K562 (cell line): ENCODE data around the gene MARCHF11. TPM values are rescaled to one million over a fixed set of nuclear protein-coding genes. Genes with fewer than 3 reads are reported as not detected.

Experiments
- ATAC-seq: fragments of 200-7000 bp; cut with Tn5 transposase; 3 replicates; pipeline ENCODE4 v1.9.1; 2020; ENCODE audit warnings: moderate library complexity
- BruUV-seq: library from RNA; stranded (reverse); fragments of 400-500 nt; replicated peaks from 2 replicates; lab custom pipeline; 2021; lab: Mats Ljungman, UMichigan
- CTCF ChIA-PET: fragments of 300-600 bp; formaldehyde crosslinking; extraction: SDS; loops from one replicate; lab custom pipeline; 2021; ENCODE audit warnings: low intra/inter-chr PET ratio; lab: Yijun Ruan, JAX
- POLR2A ChIA-PET: fragments of 300-600, 350-650 bp; sonication (Branson Sonifier 250); formaldehyde crosslinking; extraction: SDS; loops from one replicate; lab custom pipeline; 2021; ENCODE audit warnings: antibody characterized with exemption, inconsistent platforms; lab: Yijun Ruan, JAX
- DNase-seq, 4 experiments: peaks; one replicate each; pipeline versions ENCODE4 v3.0.0 to v3.0.0-alpha.2; 2011 to 2018; ENCODE audit warnings: low spot score in 3 of 4, mixed read lengths in 3 of 4; ENCODE audit errors: extremely low read depth in 1 of 4
- FAIRE-seq: peaks from 2 replicates; lab custom pipeline; 2011; peaks lifted over from hg19 to GRCh38; lab: Jason Lieb, UNC
- H2AFZ ChIP-seq: 2 replicates; pipeline ENCODE4 v1.6.0; 2011; ENCODE audit warnings: low read depth, low read length, control low read depth, inconsistent platforms
- H3K27ac ChIP-seq: fragments of 200-600 bp; 3 replicates; pipeline ENCODE4 v1.8.0; 2011; ENCODE audit warnings: low read depth, mild to moderate bottlenecking, control low read depth, inconsistent platforms, low read length, moderate library complexity, mixed read lengths; ENCODE audit errors: extremely low read depth
- H3K27me3 ChIP-seq, 2 experiments: fragments of 300-600 bp in 1 of 2; 2 replicates in 1 of 2; 3 replicates in 1 of 2; pipeline versions ENCODE4 v1.6.0 to v1.8.0; 2011; ENCODE audit warnings: inconsistent platforms in 2 of 2, low read length in 2 of 2, mild to moderate bottlenecking in 1 of 2, mixed read lengths in 1 of 2, moderate library complexity in 1 of 2; ENCODE audit not compliant: control insufficient read depth in 2 of 2, insufficient read depth in 2 of 2
- H3K36me3 ChIP-seq: fragments of 300-600 bp; 3 replicates; pipeline ENCODE4 v1.8.0; 2011; ENCODE audit warnings: mild to moderate bottlenecking, low read length, inconsistent platforms; ENCODE audit not compliant: control insufficient read depth, insufficient read depth
- H3K4me1 ChIP-seq, 2 experiments: fragments of 200-600 bp in 1 of 2; replicated peaks in 1 of 2; 2 replicates in 1 of 2; 3 replicates in 1 of 2; pipeline versions ENCODE4 v1.5.1 to v1.8.0; 2011; ENCODE audit warnings: inconsistent platforms in 2 of 2, low read length in 2 of 2, mild to moderate bottlenecking in 1 of 2, mixed read lengths in 1 of 2, moderate library complexity in 1 of 2; ENCODE audit not compliant: control insufficient read depth in 2 of 2, insufficient read depth in 2 of 2
- H3K4me2 ChIP-seq: 2 replicates; pipeline ENCODE4 v1.6.1; 2011; ENCODE audit warnings: low read length, control low read depth, inconsistent platforms, mixed read lengths; ENCODE audit not compliant: insufficient read depth
- H3K4me3 ChIP-seq: fragments of 200-600 bp; sonication (generic), shearing (Covaris generic); 2 replicates; pipeline ENCODE4 v1.5.1; 2016; ENCODE audit warnings: control low read depth, inconsistent platforms
- H3K79me2 ChIP-seq: fragments of 200-600 bp; 3 replicates; pipeline ENCODE4 v1.8.0; 2011; ENCODE audit warnings: low read length, inconsistent platforms; ENCODE audit not compliant: control insufficient read depth, insufficient read depth
- H3K9ac ChIP-seq, 2 experiments: 2 replicates each; pipeline versions ENCODE4 v1.6.0 to v1.6.1; 2011; ENCODE audit warnings: low read depth in 2 of 2, low read length in 2 of 2, control low read depth in 1 of 2, inconsistent platforms in 1 of 2, mild to moderate bottlenecking in 1 of 2, mixed read lengths in 1 of 2; ENCODE audit not compliant: insufficient read depth in 1 of 2
- H3K9me1 ChIP-seq: one replicate; pipeline ENCODE4 v1.6.0; 2011; ENCODE audit warnings: inconsistent platforms, mild to moderate bottlenecking, low read length, moderate library complexity; ENCODE audit not compliant: control insufficient read depth, insufficient read depth
- H3K9me3 ChIP-seq: replicated peaks from 2 replicates; pipeline ENCODE4 v1.5.1; 2011; ENCODE audit warnings: low read depth, low read length, inconsistent platforms; ENCODE audit not compliant: control insufficient read depth, insufficient read depth
- H4K20me1 ChIP-seq: replicated peaks from 2 replicates; pipeline ENCODE4 v1.6.1; 2011; ENCODE audit warnings: low read length, inconsistent platforms, mixed read lengths; ENCODE audit not compliant: control insufficient read depth, insufficient read depth
- MNT ChIP-seq, 2 experiments: fragments of 450-650 bp; conservative IDR thresholded peaks; 2 replicates each; pipeline ENCODE4 v1.6.1; 2017; ENCODE audit warnings: mild to moderate bottlenecking in 2 of 2, moderate library complexity in 2 of 2
- NFRKB ChIP-seq: fragments of 450-650 bp; IDR thresholded peaks from 2 replicates; pipeline ENCODE4 v1.6.1; 2016; ENCODE audit warnings: low read depth
- ZFX ChIP-seq: sonication (generic); formaldehyde crosslinking; IDR thresholded peaks from 2 replicates; pipeline ENCODE4 v1.8.0; 2022; ENCODE audit warnings: mild to moderate bottlenecking, missing genetic modification reagents, moderate library complexity
- ZKSCAN1 ChIP-seq: fragments of 150-350 bp; IDR thresholded peaks from 2 replicates; pipeline ENCODE4 v1.6.1; 2016; ENCODE audit warnings: low read depth, low read length
- ZKSCAN3 ChIP-seq: fragments of 250-450 bp; sonication (Bioruptor Pico); IDR thresholded peaks from 2 replicates; pipeline ENCODE4 v1.4.0; 2020
- ZNF175 ChIP-seq: fragments of 200-800 bp; sonication (Bioruptor generic); IDR thresholded peaks from 2 replicates; pipeline ENCODE4 v1.6.1; 2016; ENCODE audit warnings: low read depth, mild to moderate bottlenecking, missing genetic modification characterization, missing compliant biosample characterization
- ZNF197 ChIP-seq: fragments of 200-800 bp; sonication (Bioruptor generic); IDR thresholded peaks from 2 replicates; pipeline ENCODE4 v1.6.1; 2016; ENCODE audit warnings: low read depth, missing genetic modification characterization, missing compliant biosample characterization
- ZNF655 ChIP-seq: fragments of 250-450 bp; sonication (Bioruptor Pico); IDR thresholded peaks from 2 replicates; pipeline ENCODE4 v1.5.0; 2021
- ZSCAN29 ChIP-seq: fragments of 450-650 bp; IDR thresholded peaks from 2 replicates; pipeline ENCODE4 v1.6.1; 2017
- WGBS: fragments of 100-300 bp; shearing (Covaris generic); methylation state at CpG from one replicate; pipeline ENCODE4 v1.1.6; 2016; ENCODE audit warnings: low coverage, mixed read lengths; ENCODE audit not compliant: insufficient coverage; ENCODE audit errors: missing lambda C conversion rate; 5-methylcytosine and 5-hydroxymethylcytosine counted together
- in situ Hi-C: fragments of 300-500 bp; cut with MboI; formaldehyde crosslinking; loops from 4 replicates; pipeline ENCODE4 v1.15.0; 2018; ENCODE audit warnings: inconsistent platforms, mixed read lengths
- intact Hi-C: fragments of 100-400 bp; cut with micrococcal nuclease; formaldehyde crosslinking; loops from 2 replicates; pipeline ENCODE4 v1.14.2; 2022
- polyA plus RNA-seq, 8 experiments: library from polyadenylated mRNA; depleted of rRNA in 4 of 8; stranded (reverse) in 5 of 8; unstranded in 3 of 8; fragments of >200 nt; fragmentation: Nextera tagmentation in 2 of 8; fragmentation: Illumina TruSeq in 1 of 8; extraction: Ambion mirVana in 2 of 8; extraction: Trizol in 1 of 8; gene quantifications; 2 replicates each; pipeline versions ENCODE4 v1.2.1 to v1.2.3, GENCODE V29; 2011 to 2014; ENCODE audit warnings: inconsistent platforms in 1 of 8, missing spikeins in 1 of 8
- total RNA-seq, 7 experiments: library from RNA; depleted of rRNA in 6 of 7; stranded (reverse); fragments of >200 nt in 6 of 7; fragmentation: Illumina TruSeq in 2 of 7; extraction: Trizol in 2 of 7; gene quantifications; 2 replicates each; pipeline versions ENCODE4 v1.2.1 to v1.2.3, GENCODE V29; 2011 to 2021; ENCODE audit warnings: low replicate concordance in 1 of 7

Gene MARCHF11
- total and polyA plus RNA-seq, 9 of the 15 experiments (the other 6 are each of a cell fraction or from before 2014, with no cell fraction given): not detected

- no peak for ATAC-seq
- intact Hi-C loops: no loop called here
Observed at GRCh38 chr5:16043349-16043965, 136.1 kb downstream of the MARCHF11 start.

GRCh38 chr5:16037121-16037845 is 142.3 kb downstream of the MARCHF11 start:
- H2AFZ ChIP-seq: no peak overlapping the region
- no peaks in the 10 kb centered on the region for H3K79me2 ChIP-seq
- H4K20me1 ChIP-seq: no peaks in the 10 kb centered on the region
- no peak overlapping the region for H3K27ac ChIP-seq
- FAIRE-seq (no peak), ATAC-seq (no peak), DNase-seq (no peak)
- no TSS peak for BruUV-seq
- in situ Hi-C loops (no loop called here), intact Hi-C loops (no loop called here)
- 0% methylated on average over 8 of the region's 8 CpGs for WGBS
- no peaks in the 10 kb centered on the region for H3K36me3 ChIP-seq
- no peaks in the 10 kb centered on the region for H3K9me1 ChIP-seq
- H3K9ac ChIP-seq: no peak overlapping the region
- no peaks in the 10 kb centered on the region for H3K4me1 ChIP-seq
- no peak for TF ChIP-seq ZKSCAN3 (CRISPR knock-in tag)
- TF ChIP-seq ZSCAN29: no peak
- TF ChIP-seq ZNF197 (CRISPR knock-in tag): no peak
- no peak for TF ChIP-seq MNT (conservative IDR thresholded peaks at IDR 0.05)
- TF ChIP-seq ZFX (CRISPR knock-in tag): no peak
- no peak for TF ChIP-seq ZNF655
- 0 out of 2 replicates have a peak, but pooled peaks cover 2% of the 10 kb centered on the region for H3K9me3 ChIP-seq
- ChIA-PET CTCF (no interaction called here), POLR2A (no interaction called here)
- H3K4me2 ChIP-seq: no peak overlapping the region
- H3K27me3 ChIP-seq: no peaks in the 10 kb centered on the region
- no peak overlapping the region for H3K4me3 ChIP-seq

More at GRCh38 chr5:16043349-16043965, 136.1 kb downstream of the MARCHF11 start:
- CTCF ChIA-PET: no interaction called here
- Histone ChIP-seq H3K4me3 (no peak overlapping the region), H4K20me1 (no peaks in the 10 kb centered on the region)
- WGBS: 0% methylated on average over 5 of the region's 5 CpGs
- no TSS peak for BruUV-seq
- DNase-seq: no peak
- TF ChIP-seq ZKSCAN1 (no peak), ZNF175 (CRISPR knock-in tag) (no peak), NFRKB (no peak)
- TF ChIP-seq, all 486 proteins: peak for 0
- Histone ChIP-seq H3K27me3 (no peaks in the 10 kb centered on the region), H3K9ac (no peak overlapping the region), H3K27ac (no peak overlapping the region), H3K36me3 (no peaks in the 10 kb centered on the region), H3K4me2 (no peak overlapping the region), H3K9me3 (peaks cover 2% of the 10 kb centered on the region; the same call in 1 of the 2 replicates), H3K79me2 (no peaks in the 10 kb centered on the region), H3K9me1 (no peaks in the 10 kb centered on the region), H2AFZ (no peak overlapping the region), H3K4me1 (no peaks in the 10 kb centered on the region)
- POLR2A ChIA-PET: no interaction called here
- FAIRE-seq: no peak
- in situ Hi-C loops: no loop called here
